A673 (cell line): Measurements from ENCODE around the gene NSD2.

Experiments
- CTCF ChIP-seq: fragments of 300-800, 200-600 bp; sonication (generic); conservative IDR thresholded peaks from 2 replicates; pipeline ENCODE4 v1.5.1; 2017; ENCODE audit warnings: low read depth, mild to moderate bottlenecking, antibody characterized with exemption, low read length, moderate library complexity, mixed read lengths
- EZH2 ChIP-seq: fragments of 200-600 bp; sonication (generic); IDR thresholded peaks from 2 replicates; pipeline ENCODE4 v1.6.1; 2017; ENCODE audit warnings: borderline replicate concordance, low read depth, mild to moderate bottlenecking, mixed read lengths, antibody characterized with exemption, low read length; ENCODE audit not compliant: poor library complexity, severe bottlenecking

- TF ChIP-seq CTCF (no peak), EZH2 (no peak)
These were observed 2.6 kb downstream of the NSD2 start for GRCh38 chr4:1873776-1874175.
